ENCODE measurements around the gene PARPBP.
"Not testable (repeated sequence)": the region's sequence is repeated elsewhere in the genome, so short reads cannot be mapped to it uniquely, and the experiment has no call there.

Gene PARPBP

DNA sequence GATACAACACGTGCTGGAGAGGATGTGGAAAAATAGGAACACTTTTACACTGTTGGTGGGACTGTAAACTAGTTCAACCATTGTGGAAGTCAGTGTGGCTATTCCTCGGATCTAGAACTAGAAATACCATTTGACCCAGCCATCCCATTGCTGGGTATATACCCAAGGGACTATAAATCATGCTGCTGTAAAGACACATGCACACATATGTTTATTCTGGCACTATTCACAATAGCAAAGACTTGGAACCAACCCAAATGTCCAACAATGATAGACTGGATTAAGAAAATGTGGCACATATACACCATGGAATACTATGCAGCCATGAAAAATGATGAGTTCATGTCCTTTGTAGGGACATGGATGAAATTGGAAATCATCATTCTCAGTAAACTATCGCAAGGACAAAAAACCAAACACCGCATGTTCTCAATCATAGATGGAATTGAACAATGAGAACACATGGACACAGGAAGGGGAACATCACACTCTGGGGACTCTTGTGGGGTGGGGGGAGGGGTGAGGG is 27.1 kb downstream of the PARPBP start:
- not testable (repeated sequence) for DNase-seq (ENCODE audit: low spot score)

DNA sequence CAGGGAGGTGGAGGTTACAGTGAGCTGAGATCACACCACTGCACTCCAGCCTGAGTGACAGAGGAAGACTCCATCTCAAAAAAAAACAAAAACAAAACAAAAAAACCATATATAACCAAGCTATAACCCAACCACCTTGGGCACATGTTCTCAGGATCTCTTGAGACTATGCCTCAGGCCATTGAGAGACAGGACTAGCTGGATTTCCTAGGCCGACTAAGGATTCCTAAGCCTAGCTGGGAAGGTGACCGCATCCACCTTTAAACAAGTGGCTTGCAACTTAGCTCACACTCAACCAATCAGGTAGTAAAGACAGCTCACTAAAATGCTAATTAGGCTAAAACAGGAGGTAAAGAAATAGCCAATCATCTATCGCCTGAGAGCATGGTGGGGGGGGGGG is 35.2 kb downstream of the PARPBP start:
- DNase-seq (ENCODE audit: low spot score), result not testable (repeated sequence)

DNA sequence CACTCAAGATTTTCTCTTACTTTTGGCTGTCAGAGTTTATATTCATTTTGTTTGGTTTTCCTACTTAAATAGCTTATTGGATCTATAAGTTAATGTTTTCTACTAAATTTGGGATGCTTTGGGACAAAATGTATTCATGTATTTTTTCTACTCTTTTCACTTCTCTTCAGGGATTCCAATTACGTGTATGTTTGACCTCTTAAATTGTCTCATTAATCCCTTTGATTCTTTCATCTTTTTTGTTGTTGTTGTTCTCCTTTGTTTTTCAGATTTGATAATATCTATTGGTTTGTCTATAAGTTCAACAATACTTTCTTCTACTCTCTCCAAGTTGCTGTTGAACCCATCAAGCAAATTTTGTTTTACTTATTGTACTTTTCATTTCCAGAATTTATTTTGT is 43.4 kb downstream of the PARPBP start:
- DNase-seq (ENCODE audit: low spot score), result no peak

DNA sequence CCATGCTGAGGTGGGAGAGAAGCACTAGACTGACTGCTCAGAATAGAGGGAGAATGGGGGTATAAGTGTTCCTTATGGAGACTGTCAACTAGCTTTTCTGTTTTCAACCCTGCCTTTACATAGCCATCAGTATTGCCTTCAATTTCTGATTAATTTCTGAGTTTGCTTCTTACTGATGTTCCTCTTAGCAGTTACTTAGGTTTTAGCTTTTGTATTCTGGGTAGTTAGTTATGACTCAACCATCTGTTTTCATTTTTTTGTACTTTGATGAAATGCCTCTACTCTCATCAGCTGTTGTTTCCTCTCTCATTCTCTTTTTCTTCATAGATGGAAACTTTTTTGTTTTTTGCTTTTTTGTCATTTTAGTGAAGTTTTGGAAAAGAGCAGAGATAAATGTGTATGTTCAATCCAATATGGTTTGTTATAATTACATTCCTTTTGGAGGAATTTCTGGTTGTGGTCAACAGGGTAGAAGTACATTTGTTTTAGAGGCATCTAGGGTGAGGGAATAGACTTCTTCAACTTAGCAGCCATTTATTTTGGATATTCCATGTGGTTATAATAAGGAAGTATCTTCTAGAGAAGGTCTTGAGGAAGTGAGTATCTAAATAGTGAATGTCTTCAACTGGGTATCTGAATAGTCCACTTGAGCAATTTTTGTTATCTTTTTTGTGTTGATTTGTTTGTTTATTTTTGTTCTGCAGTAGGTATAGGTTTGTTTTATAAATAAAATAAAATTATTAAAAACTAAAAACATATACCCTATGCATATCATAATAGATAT is 48.0 kb downstream of the PARPBP start:
- DNase-seq (ENCODE audit: low spot score), result no peak

- no peak for DNase-seq (ENCODE audit: low spot score)
Observed at GRCh38 chr12:102169922-102170621, 50.1 kb downstream of the PARPBP start.

DNA sequence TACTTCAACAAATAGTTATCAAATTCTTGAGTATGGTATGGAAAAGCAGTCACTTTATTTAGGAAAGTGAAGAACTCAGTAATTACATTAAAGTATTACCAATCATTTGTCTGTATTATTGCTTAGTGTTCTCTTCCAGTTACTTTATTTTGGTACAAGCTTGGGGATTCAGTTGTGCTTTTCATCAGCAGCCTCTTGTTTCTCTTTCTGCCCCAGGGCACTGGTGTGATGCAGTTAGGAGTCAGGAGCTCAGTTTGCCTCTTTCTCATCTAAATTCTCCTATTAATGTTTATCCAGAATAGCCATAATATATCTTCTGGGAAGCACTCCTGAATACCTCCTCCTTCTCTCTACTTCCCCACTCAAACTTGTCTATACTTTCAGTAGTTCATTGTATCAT is 52.0 kb downstream of the PARPBP start:
- DNase-seq (ENCODE audit: low spot score), result no peak

GRCh38 chr12:102172436-102172835 is 52.5 kb downstream of the PARPBP start:
- no peak for DNase-seq (ENCODE audit: low spot score)

DNA sequence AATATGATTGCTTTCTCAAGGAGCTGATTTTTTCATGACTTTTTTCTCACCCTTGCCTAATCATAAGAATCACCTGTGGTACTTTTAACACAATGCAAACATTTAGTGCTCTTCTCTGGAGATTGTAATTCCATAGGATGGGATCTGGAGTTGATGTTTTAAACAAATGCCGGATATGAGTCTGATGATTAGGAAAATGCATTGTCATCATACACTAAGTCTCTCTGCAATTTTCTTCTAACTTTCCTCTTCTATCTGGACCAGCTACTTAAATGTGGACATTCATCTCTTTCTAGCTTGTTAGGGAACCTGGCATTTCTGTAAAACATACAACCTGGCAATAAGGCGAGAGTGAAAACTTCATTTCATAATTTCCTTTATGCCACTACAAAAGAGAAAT is 54.1 kb downstream of the PARPBP start:
- no peak for DNase-seq (ENCODE audit: low spot score)

- no peak for DNase-seq (ENCODE audit: low spot score)
Observed at GRCh38 chr12:102174761-102175160, 54.8 kb downstream of the PARPBP start.

- DNase-seq (ENCODE audit: low spot score), result no peak
Observed at GRCh38 chr12:102182635-102183034, 62.7 kb downstream of the PARPBP start.

DNA sequence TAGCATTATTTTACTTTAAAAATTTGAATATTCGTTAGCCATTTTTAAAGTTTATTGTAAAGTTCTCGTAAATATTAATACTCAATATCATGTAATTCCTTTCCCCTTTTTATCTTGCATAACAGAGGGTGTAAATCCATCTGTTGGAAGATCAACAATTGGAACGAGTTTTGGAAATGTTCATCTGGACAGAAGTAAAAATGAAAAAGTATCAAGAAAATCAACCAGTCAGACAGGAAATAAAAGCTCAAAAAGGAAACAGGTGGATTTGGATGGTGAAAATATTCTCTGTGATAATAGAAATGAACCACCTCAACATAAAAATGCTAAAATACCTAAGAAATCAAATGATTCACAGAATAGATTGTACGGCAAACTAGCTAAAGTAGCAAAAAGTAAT is 75.8 kb downstream of the PARPBP start:
- DNase-seq (ENCODE audit: low spot score), result no peak

GRCh38 chr12:102197789-102198188 is 77.8 kb downstream of the PARPBP start, which contains the start of gene PMCH:
TSS of gene PMCH (minus strand) at chr12:102197833. CDS start at chr12:102197770, 63 bp downstream.
- DNase-seq (ENCODE audit: low spot score), result no peak

GRCh38 chr12:102201436-102202061 is 81.6 kb downstream of the PARPBP start:
- no peak for DNase-seq (ENCODE audit: low spot score)

DNA sequence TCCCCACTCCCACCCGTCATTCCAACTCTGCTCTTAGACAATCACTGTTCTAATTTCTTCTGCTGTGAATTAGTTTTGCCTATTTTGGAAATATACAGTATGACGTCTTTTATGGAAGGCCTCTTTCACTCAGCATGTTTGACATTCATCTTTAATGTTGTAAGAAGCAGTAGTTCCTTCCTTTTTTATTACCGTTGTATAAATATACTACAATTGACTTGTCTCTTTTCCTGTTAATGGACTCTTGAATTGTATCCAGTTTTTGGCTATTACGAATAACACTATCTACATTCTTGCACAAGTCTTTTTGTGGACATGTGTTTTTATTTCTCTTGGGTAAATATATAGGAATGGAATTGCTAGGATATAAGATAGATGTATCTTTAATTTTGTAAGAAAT is 82.6 kb downstream of the PARPBP start:
- DNase-seq (ENCODE audit: low spot score), result no peak

- DNase-seq (ENCODE audit: low spot score), result no peak
Observed at GRCh38 chr12:102204025-102204424, 84.0 kb downstream of the PARPBP start.

GRCh38 chr12:102215992-102216691 is 96.2 kb downstream of the PARPBP start:
- DNase-seq (ENCODE audit: low spot score), result no peak

DNA sequence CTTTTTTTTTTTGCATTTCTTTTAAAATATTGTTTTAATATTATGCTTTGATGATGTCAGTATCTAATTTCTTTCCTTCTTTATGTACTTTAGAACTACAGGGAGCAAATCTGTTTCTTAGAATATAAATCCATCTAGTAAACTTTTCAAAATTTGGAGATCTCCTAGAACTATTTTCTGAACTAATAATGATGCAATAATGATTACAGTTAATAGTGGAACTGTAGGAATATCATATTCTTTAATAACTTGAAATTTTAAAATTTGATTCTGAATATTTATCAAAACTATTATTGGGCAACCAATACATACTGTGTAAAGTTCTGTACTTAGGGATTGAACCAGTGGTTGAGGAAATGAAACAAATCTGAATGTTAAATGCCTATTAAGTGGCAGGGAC is 100.8 kb downstream of the PARPBP start:
- DNase-seq (ENCODE audit: low spot score), result no peak

DNA sequence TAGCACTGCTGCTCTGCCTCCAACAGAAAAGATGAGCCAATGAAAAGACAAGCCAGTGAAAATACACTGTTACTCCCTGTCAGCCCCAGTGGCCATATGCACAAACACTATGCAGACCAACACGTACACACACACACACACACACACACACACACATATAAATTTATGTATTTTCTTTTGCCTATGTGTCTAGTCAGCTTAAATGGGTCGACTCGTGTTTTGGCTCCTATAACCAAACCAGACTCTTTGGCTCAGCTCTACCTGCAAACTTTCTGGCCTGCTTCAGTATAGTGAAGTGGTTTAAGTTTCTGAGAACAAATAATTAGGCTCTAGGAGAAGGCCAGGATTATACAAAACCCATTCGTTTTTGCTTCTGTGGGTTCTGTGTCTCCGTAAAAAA is 108.0 kb downstream of the PARPBP start:
- no peak for DNase-seq (ENCODE audit: low spot score)

GRCh38 chr12:102232036-102232435 is 112.1 kb downstream of the PARPBP start:
- no peak for DNase-seq (ENCODE audit: low spot score)

DNA sequence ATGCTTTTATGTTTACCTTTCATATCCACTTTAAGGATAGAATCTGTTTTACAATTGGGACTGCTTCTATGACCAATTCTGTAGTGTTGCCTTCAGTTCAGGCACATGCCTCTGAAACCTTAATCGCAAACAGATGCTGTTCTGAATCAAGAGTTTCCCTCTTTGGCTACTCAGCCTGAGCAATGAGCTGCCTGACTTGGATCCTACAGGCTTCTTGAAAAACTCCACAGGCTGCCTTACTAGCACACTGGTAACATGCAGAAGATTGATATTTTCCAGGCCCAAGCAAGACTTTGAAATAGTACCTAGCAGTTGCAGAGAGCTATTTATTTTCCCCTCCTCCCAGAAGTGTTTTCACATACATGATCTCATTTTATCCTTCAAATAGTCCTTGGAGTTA is 112.5 kb downstream of the PARPBP start:
- DNase-seq (ENCODE audit: low spot score), result no peak

GRCh38 chr12:102234599-102234998 is 114.6 kb downstream of the PARPBP start:
- no peak for DNase-seq (ENCODE audit: low spot score)

DNA sequence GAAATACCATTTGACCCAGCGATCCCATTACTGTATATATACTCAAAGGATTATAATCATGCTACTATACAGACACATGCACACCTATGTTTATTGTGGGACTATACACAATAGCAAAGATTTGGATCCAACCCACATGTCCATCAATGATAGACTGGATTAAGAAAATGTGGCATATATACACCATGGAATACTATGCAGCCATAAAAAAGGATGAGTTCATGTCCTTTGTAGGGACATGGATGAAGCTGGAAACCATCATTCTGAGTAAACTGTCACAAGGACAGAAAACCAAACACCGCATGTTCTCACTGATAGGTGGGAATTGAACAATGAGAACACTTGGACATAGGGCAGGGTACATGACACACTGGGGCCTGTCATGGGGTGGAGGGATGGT is 120.9 kb downstream of the PARPBP start:
- DNase-seq (ENCODE audit: low spot score), result not testable (repeated sequence)

All from COLO829 (cell line).